ENCODE data around the gene SDHC. TPM values are rescaled to one million over a fixed set of nuclear protein-coding genes. Genes with fewer than 3 reads are reported as not detected.
"Not testable (repeated sequence)": the region's sequence is repeated elsewhere in the genome, so short reads cannot be mapped to it uniquely, and the experiment has no call there.

Gene SDHC
- total RNA-seq, 1 experiment from 2014 or later = 192 TPM

DNA sequence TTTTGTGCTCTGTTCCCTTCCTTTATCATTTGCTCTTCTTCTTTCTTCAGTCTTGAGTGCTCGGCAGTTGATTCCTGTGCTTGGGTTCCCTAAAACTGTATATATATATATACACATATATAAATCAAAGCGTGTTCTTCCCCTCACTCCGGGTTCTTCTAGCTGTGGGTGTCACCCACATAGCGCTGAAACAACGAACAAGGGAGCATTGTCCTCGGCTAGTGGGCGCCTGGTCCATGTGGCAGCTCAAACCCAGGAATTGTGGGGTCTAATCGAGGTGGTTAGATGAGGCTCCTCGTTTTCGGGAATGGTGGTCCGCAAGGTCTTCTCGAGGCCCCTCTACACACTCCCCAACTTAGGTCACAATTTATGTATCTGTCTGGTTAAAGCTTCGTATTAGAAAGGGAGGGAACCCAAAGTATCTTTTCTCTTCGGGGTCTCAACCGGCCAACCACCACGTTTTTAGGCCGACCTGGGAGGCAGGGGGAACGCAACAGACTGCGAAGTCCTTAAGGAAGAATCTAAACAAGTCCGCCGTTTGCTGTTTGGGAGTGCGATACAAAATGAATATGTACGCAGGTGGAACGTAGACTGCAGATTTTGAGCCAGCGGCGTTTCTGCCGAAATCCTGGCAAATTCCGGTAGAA, 504 bp upstream of the SDHC start:
- no peak for ATAC-seq
- peak overlapping the region; percentile 92 for H3K9ac ChIP-seq (ENCODE audit: low read length)
- H3K79me2 ChIP-seq (ENCODE audit: insufficient read depth, low read length) = peaks cover 25% of the 10 kb centered on the region
- H3K9me2 ChIP-seq (ENCODE audit: insufficient read depth) = no peaks in the 10 kb centered on the region
- peak overlapping the region; percentile 20 for H2AFZ ChIP-seq (ENCODE audit: low read depth, low read length, poor library complexity, severe bottlenecking)
- intact Hi-C loops (cut with micrococcal nuclease) = loop anchor here (10.0 kb wide), 1 partner anchor 71 kb away; no protein-coding TSS in a partner anchor
- BruUV-seq (replicated peaks) = TSS peak; percentile 94
- peaks cover 7 to 14% of the 10 kb centered on the region in 2 experiments for H3K4me1 ChIP-seq (ENCODE audit: control insufficient read depth in 1 of 2, insufficient read depth in 2 of 2, low read length in 2 of 2)
- RAD21 ChIA-PET (ENCODE audit: low non-redundant PET in 1 of 2, low total read pairs in 2 of 2, uncharacterized antibody in 2 of 2, unreplicated experiment in 2 of 2) = no interaction called here
- no peak for TF ChIP-seq ELF1 (IDR thresholded peaks at IDR 0.05; ENCODE audit: borderline replicate concordance, low read depth)
- TF ChIP-seq, protein P1, sequence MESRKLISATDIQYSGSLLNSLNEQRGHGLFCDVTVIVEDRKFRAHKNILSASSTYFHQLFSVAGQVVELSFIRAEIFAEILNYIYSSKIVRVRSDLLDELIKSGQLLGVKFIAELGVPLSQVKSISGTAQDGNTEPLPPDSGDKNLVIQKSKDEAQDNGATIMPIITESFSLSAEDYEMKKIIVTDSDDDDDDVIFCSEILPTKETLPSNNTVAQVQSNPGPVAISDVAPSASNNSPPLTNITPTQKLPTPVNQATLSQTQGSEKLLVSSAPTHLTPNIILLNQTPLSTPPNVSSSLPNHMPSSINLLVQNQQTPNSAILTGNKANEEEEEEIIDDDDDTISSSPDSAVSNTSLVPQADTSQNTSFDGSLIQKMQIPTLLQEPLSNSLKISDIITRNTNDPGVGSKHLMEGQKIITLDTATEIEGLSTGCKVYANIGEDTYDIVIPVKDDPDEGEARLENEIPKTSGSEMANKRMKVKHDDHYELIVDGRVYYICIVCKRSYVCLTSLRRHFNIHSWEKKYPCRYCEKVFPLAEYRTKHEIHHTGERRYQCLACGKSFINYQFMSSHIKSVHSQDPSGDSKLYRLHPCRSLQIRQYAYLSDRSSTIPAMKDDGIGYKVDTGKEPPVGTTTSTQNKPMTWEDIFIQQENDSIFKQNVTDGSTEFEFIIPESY (IDR thresholded peaks at IDR 0.05; ENCODE audit: extremely low read depth, insufficient replicate concordance, low read length) = no peak
- TF ChIP-seq CBX3 (IDR thresholded peaks at IDR 0.05; ENCODE audit: low read depth) = no peak
- TF ChIP-seq SRF (IDR thresholded peaks at IDR 0.05; ENCODE audit: low read depth) = no peak
- TF ChIP-seq EZH2phosphoT487 (IDR thresholded peaks at IDR 0.05; ENCODE audit: borderline replicate concordance) = no peak
- no peak for TF ChIP-seq YY1 (IDR thresholded peaks at IDR 0.05; ENCODE audit: extremely low read depth, insufficient replicate concordance, low read depth, low read length)
- TF ChIP-seq, protein P2, sequence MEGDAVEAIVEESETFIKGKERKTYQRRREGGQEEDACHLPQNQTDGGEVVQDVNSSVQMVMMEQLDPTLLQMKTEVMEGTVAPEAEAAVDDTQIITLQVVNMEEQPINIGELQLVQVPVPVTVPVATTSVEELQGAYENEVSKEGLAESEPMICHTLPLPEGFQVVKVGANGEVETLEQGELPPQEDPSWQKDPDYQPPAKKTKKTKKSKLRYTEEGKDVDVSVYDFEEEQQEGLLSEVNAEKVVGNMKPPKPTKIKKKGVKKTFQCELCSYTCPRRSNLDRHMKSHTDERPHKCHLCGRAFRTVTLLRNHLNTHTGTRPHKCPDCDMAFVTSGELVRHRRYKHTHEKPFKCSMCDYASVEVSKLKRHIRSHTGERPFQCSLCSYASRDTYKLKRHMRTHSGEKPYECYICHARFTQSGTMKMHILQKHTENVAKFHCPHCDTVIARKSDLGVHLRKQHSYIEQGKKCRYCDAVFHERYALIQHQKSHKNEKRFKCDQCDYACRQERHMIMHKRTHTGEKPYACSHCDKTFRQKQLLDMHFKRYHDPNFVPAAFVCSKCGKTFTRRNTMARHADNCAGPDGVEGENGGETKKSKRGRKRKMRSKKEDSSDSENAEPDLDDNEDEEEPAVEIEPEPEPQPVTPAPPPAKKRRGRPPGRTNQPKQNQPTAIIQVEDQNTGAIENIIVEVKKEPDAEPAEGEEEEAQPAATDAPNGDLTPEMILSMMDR (IDR thresholded peaks at IDR 0.05 in 2 of 3, conservative IDR thresholded peaks at IDR 0.05 in 1 of 3; ENCODE audit: borderline replicate concordance in 1 of 3, insufficient read depth in 1 of 3, low read depth in 2 of 3, low read length in 2 of 3) = no peak
- no peak for TF ChIP-seq POLR2A (IDR thresholded peaks at IDR 0.05; ENCODE audit: borderline replicate concordance, extremely low read depth, insufficient read depth, insufficient read length)
- TF ChIP-seq JUND (IDR thresholded peaks at IDR 0.05) = no peak
- H3K4me2 ChIP-seq (ENCODE audit: low read length) = peak overlapping the region; percentile 86
- no peaks in the 10 kb centered on the region for H3K9me3 ChIP-seq (ENCODE audit: control insufficient read depth in 1 of 2, insufficient read depth in 1 of 2, low read depth in 1 of 2, low read length in 2 of 2)
- peak overlapping the region; percentile 76 for H3K27ac ChIP-seq (ENCODE audit: low read depth, low read length)
- H3K4me3 ChIP-seq (replicated peaks in 1 of 2; ENCODE audit: low read depth in 1 of 2, low read length in 2 of 2) = peak overlapping the region; percentile 86 to 97
- CTCF ChIA-PET = interaction anchor here (1.5 to 2.0 kb wide), 4 partner anchors 8 to 88 kb away, joined by 3 to 10 read pairs (median 5); partner anchors contain the start of gene TOMM40L
- no peaks in the 10 kb centered on the region for H4K20me1 ChIP-seq (ENCODE audit: insufficient read depth)
- no peak for DNase-seq (ENCODE audit: low read depth, low spot score)
- H3K36me3 ChIP-seq (ENCODE audit: control insufficient read depth in 1 of 2, insufficient read depth in 2 of 2, low read length in 2 of 2) = no peaks in the 10 kb centered on the region; a peak in 1 of 4 replicates
- H3K27me3 ChIP-seq (ENCODE audit: insufficient read depth, low read length) = no peaks in the 10 kb centered on the region
- POLR2A ChIA-PET = interaction anchor here (0.8 to 1.6 kb wide), 3 partner anchors 7 to 19 kb away, joined by 3 read pairs; no protein-coding TSS in a partner anchor

DNA sequence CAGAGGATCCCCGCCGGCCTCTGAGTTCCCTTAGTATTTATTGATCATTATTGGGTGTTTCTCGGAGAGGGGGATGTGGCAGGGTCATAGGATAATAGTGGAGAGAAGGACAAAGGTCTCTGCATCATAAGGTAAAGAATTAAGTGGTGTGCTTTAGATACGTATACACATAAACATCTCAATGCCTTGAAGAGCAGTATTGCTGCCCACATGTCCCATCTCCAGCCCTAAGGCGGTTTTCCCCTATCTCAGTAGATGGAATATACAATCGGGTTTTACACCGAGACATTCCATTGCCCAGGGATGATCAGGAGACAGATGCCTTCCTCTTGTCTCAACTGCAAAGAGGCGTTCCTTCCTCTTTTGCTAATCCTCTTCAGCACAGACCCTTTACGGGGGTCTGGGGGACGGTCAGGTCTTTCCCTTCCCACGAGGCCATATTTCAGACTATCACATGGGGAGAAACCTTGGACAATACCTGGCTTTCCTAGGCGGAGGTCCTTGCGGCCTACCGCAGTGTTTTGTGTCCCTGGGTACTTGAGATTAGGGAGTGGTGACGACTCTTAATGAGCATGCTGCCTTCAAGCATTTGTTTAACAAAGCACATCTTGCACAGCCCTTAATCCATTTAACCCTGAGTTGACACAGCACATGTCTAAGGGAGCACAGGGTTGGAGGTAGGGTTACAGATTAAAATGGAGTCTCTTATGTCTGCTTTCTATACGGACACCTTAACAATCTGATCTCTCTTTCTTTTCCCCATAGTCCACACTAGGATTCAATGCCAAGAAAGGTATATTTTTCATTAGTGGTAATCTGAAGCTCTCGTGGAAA, 1.9 kb downstream of the SDHC start:
- H2AFZ ChIP-seq (ENCODE audit: low read depth, low read length, poor library complexity, severe bottlenecking); H3K4me3 ChIP-seq (replicated peaks in 1 of 2; ENCODE audit: low read depth in 1 of 2, low read length in 2 of 2); H3K4me2 ChIP-seq (ENCODE audit: low read length); BruUV-seq (replicated peaks); H3K9ac ChIP-seq (ENCODE audit: low read length); H3K27me3 ChIP-seq (ENCODE audit: insufficient read depth, low read length); POLR2A ChIA-PET; H3K36me3 ChIP-seq (ENCODE audit: control insufficient read depth in 1 of 2, insufficient read depth in 2 of 2, low read length in 2 of 2); H3K9me3 ChIP-seq (ENCODE audit: control insufficient read depth in 1 of 2, insufficient read depth in 1 of 2, low read depth in 1 of 2, low read length in 2 of 2); ATAC-seq; H4K20me1 ChIP-seq (ENCODE audit: insufficient read depth); CTCF ChIA-PET; DNase-seq (ENCODE audit: low read depth, low spot score); H3K9me2 ChIP-seq (ENCODE audit: insufficient read depth); RAD21 ChIA-PET (ENCODE audit: low non-redundant PET in 1 of 2, low total read pairs in 2 of 2, uncharacterized antibody in 2 of 2, unreplicated experiment in 2 of 2); H3K27ac ChIP-seq (ENCODE audit: low read depth, low read length): not testable (repeated sequence)
- Histone ChIP-seq H3K4me1 (ENCODE audit: control insufficient read depth in 1 of 2, insufficient read depth in 2 of 2, low read length in 2 of 2) (peaks cover 7 to 14% of the 10 kb centered on the region in 2 experiments), H3K79me2 (ENCODE audit: insufficient read depth, low read length) (peaks cover 31% of the 10 kb centered on the region)
- intact Hi-C loops (cut with micrococcal nuclease) = loop anchor here (10.0 kb wide), 1 partner anchor 69 kb away; no protein-coding TSS in a partner anchor

Measured in HCT116 (cell line).